ENCODE data around the gene CCDC30.

The CCDC30 gene

GRCh38 chr1:42691157-42691498 is 228.0 kb downstream of the CCDC30 start:
- DNase-seq (ENCODE audit: low read depth, low spot score), result no peak

- DNase-seq (ENCODE audit: low read depth, low spot score), result no peak
Measured at GRCh38 chr1:42692461-42692860, 229.4 kb downstream of the CCDC30 start.

GRCh38 chr1:42692911-42693310 is 229.8 kb downstream of the CCDC30 start:
- DNase-seq (ENCODE audit: low read depth, low spot score), result no peak

DNA sequence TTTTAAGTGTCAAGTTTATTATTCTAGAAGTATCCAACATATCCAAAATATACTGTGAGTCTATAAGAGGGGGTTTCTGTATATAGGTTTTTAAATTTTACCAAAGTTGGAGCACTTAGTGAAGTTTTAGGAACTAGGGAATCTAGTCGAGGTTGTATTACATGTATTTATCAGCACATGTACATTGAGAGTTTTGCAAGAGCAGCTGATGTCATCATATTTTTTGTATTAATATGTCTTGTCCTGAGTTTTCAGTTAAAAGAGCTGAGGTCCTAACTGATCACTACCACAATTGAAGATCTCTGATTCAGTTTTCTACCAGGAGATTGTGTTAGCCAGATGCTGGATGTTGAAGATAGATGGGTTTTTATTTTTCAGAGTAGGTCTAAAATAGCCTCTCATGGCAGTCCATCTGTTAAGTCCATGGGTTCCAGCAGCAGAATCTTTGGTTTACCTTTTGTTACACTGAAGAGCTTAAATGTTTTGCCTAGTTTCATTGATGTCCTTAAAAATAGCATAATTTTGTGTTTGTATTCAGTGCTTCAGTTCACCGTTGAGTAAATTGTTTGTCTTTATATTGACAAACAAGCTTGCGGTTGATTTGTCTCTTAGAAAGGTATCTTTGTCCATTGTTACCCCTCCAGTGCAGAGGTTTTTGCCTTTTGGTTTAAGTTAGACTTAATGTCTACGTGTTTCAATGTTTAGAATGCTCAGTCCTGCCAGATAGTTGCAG is 235.2 kb downstream of the CCDC30 start:
- DNase-seq (ENCODE audit: low read depth, low spot score), result no peak

DNA sequence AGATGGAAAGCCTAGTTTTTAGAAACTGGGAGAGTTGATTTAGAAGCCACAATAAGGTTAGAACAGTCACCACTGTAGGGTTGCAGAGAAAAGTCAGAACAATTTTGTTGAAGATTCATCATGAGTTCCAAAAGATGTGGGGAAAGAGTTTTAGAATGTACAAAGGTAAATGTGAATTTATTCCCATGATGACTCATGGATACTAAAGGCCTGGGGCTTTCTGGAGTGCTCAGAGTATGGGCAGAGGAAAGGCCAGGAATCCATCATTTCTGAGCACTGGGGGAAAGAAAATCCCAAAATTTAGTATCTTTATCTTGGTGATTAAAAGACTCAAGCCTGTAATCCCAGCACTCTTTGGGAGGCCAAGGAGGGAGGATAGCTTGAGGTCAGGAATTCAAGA is 236.9 kb downstream of the CCDC30 start:
- DNase-seq (ENCODE audit: low read depth, low spot score), result no peak

DNA sequence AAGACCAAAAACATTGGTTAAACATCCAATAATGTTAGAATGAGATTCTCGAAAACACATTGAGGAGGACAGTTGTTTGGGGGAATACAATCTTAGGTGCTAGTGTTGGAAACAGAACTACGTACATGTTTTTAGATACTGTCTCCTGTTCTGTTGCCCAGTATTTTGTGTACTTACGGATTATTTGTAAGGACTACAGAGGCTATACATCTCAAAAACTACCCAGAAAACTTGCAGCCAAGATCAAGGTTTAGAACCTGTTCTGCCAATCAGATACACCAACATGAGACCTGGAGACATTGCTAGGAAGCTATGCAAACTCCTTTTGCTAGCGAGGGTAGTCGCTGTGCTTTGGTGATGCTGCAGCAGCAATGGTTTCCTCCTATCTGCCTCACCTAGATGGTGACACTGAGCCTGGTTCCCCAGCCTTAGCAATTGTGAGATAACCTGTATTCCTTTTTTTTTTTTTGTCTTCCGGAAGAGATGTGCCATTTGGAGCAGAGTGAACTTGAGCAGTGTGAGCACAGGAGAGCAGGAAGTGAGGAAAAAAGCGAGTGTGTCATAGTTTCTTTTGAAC is 240.9 kb downstream of the CCDC30 start:
- no peak for DNase-seq (ENCODE audit: low read depth, low spot score)

All from iPS DF 19.7 (cell line).